Nasal cavity respiratory epithelium epithelial cell of viscerocranial mucosa (primary cell): ENCODE measurements around the gene DOP1A. TPM values are rescaled to one million over a fixed set of nuclear protein-coding genes. Genes with fewer than 3 reads are reported as not detected.

ENCODE experiments used
- total RNA-seq: library from RNA; depleted of rRNA; stranded (reverse); fragments of >200 nt; gene quantifications from 2 replicates; pipeline ENCODE4 v1.2.3, GENCODE V29; 2014

The DOP1A gene, protein sequence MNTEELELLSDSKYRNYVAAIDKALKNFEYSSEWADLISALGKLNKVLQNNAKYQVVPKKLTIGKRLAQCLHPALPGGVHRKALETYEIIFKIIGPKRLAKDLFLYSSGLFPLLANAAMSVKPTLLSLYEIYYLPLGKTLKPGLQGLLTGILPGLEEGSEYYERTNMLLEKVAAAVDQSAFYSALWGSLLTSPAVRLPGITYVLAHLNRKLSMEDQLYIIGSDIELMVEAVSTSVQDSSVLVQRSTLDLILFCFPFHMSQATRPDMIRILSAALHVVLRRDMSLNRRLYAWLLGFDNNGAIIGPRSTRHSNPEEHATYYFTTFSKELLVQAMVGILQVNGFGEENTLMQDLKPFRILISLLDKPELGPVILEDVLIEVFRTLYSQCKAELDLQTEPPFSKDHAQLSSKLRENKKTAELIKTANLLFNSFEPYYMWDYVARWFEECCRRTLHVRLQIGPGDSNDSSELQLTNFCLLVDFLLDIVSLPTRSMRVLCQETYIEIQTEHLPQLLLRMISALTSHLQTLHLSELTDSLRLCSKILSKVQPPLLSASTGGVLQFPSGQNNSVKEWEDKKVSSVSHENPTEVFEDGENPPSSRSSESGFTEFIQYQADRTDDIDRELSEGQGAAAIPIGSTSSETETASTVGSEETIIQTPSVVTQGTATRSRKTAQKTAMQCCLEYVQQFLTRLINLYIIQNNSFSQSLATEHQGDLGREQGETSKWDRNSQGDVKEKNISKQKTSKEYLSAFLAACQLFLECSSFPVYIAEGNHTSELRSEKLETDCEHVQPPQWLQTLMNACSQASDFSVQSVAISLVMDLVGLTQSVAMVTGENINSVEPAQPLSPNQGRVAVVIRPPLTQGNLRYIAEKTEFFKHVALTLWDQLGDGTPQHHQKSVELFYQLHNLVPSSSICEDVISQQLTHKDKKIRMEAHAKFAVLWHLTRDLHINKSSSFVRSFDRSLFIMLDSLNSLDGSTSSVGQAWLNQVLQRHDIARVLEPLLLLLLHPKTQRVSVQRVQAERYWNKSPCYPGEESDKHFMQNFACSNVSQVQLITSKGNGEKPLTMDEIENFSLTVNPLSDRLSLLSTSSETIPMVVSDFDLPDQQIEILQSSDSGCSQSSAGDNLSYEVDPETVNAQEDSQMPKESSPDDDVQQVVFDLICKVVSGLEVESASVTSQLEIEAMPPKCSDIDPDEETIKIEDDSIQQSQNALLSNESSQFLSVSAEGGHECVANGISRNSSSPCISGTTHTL (N-terminal part only)
- 51.8 and 52.6 TPM in 2 replicates for total RNA-seq

DNA sequence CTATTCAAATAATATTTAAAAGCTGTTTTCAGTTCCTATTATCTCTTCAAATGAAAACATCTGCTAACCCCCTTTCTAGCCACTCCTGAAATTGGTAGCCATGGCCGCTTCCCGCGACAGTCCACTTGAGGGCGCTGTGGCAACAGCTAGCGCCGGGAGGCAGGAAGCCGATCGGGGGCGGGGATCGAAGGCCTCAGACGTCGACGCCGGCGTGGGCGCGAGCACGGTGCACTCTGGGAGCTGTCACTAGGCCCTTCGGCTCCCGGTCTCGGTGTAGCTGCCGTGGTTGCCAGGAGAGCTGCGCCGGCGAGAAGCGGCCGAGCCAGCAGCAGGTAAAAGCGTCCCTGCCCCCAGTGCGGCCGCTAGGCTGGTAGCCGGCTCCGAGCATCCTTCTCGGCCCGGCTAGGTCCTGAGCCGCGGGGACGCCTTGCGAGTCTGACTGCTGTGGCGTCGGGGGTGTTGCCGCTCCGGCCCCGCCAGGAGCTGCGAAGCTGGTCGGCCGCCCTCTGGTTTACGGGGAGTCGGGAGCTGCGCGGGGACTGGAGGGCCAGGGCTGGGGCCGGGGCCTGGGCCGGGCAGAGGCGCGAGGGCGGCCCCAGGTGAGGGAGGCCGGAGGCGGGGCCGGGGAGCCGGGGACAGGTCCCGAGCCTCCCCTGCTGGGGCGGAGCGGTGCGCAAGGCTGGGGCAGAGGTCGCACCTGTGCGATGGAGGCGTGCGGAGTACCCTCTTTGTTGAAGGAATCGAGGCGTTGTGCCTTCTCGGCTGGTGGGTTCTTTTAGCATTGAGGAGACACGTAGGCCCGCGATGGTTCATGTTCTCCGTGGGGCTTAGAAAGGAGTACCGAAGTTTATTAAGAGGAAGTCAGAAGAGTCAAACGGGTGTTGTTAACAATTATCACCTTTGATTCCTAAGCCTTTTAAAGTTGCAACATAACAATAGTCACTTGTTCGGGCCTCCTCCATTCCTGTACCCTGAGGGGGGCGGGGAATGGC lies at the start of gene DOP1A:
DOP1A (plus strand) TSS at position 224 of the 992 bp plus-strand sequence. CDS start 29,307 bp downstream, outside the sequence.

DNA sequence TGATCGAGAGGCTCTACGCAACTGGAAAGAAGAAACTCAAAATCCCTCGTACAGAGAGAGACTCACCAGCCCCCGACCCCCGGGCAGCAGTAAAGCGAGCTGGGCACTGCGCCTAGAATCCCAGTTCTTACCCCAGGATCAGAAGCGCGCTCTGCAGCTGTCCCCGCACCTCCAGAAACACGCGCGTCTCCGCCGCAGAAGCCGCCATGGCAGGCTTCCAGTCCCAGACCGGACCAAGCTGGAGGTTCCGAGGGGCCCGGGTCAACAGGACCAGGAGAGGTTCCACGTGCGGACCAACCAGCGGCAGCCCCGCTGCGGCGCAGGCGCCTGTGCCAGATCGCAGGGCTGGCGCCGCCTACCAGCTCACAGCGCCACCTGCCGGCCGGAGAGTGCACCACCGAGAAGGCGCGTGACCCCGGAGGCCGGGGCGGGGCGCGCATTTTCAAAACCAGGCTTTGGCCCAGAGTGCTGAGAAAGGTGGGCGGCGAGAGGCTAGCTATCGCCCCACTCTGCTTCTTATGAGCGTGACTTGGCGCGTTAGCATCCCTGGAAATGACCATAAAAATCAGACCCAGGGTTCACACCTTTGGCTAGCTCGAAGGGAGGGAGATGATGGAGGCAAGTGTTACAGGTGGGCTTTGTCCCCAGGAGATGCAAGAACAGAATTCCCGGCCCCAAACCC lies 1.8 kb upstream of the DOP1A start, which contains the start of gene UBE3D:
UBE3D (minus strand) TSS at position 331 of the 682 bp plus-strand sequence; CDS start at position 208, 123 bp downstream.

DNA sequence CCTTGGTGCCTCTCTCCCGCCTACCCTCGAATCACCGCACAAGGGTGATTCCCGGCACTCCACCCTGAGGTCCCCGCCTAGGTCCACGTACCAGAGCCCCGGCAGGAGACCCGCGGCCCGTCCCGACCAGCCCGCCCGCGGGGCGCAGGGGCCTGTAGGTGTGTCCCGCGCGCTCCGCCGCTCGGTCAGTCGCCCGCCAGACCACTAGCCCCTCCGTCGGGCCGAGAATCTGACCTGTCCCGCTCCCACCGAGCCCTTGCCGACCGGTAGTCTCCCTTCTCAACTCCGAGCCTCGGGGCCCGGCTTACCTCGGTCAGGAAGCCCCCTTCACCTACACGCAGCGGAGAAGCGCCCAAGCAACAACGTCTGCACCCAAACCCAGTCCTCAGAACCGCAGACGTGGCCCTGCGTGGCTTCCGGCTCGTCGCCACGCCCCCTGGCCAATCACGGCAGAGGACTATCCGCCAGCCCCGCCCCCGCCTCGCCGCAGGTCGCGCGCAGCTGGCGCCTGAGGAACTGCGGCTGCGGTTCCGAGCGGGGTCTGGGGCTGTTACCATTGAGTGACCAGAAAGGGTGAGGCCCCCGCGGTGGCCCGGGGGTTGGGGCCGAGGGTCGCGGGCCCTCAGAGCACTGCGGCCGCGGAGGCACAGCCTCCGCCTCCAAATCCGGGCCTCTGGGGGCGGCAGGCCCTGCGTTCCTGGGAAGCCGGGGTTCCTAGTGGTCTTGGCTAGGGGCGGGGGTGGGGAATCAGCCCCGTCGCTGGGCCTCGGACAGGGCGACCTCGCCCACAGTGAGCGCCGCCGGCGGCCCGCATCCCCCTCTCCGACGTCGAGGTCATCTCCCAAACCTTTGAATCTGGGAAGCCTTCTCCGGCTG lies 125.6 kb downstream of the DOP1A start, which contains the start of the genes PGM3 and RWDD2A:
PGM3 (minus strand) TSS at position 395 of the 876 bp plus-strand sequence. CDS start 2,253 bp downstream, outside the sequence.
RWDD2A (plus strand) TSS at position 487 of the 876 bp plus-strand sequence. CDS start 1,095 bp downstream, outside the sequence.

Other genes starting within 250 kb of the DOP1A start
- gene UBE3D, start 1.8 kb upstream of the DOP1A start, total RNA-seq = 7.2 and 9.8 TPM in 2 replicates
- 45.6 and 154 TPM in 2 replicates for gene PGM3, start 125.6 kb downstream of the DOP1A start, total RNA-seq
- 1.1 and 4.1 TPM in 2 replicates for gene RWDD2A, start 125.7 kb downstream of the DOP1A start, total RNA-seq